22Rv1 (cell line): Measurements from ENCODE around the gene PAFAH1B2.

Source experiments
- H3K27ac ChIP-seq: fragments of 450-650 bp; 2 replicates; pipeline ENCODE4 v1.5.1; 2017
- ZFX ChIP-seq: fragments of 450-650 bp; IDR thresholded peaks from 2 replicates; pipeline ENCODE4 v1.6.1; 2017; ENCODE audit warnings: antibody characterized with exemption, borderline replicate concordance
- TF ChIP-seq, protein P1 (sequence below): fragments of 450-650 bp; IDR thresholded peaks from 2 replicates; pipeline ENCODE4 v1.5.1; 2017; ENCODE audit warnings: mild to moderate bottlenecking

Gene PAFAH1B2, protein sequence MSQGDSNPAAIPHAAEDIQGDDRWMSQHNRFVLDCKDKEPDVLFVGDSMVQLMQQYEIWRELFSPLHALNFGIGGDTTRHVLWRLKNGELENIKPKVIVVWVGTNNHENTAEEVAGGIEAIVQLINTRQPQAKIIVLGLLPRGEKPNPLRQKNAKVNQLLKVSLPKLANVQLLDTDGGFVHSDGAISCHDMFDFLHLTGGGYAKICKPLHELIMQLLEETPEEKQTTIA

DNA sequence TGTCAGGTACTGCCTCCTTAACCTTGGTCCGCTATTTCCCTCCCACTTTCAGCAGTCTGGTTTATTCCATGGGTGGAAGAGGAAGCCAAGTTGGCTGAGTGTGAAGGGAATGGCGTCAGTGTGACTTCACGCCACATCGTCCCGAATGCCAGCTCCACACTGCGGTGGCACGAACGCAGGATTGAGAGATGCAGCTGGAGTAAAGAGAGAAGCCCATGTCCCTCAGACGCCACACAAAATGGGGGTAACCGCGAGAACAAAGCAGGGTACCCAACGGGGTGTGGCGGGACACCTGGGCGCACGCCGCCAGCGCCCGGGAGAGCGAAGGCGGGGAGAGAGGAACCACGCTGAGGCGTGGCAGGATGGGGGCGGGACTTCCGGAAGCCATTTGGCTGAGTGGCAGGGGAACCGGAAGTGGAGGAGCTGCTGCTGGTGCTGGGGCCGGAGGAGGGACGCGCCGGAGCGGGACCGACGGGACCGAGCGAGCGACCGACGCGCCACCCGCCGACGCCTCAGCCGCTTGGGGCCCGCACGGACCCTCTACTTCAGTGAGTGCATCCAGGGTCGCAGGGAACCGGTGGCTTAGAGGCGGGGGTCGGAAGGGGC is at the start of gene PAFAH1B2:
TSS of gene PAFAH1B2 (plus strand) at position 417 of the 606 bp plus-strand sequence. CDS start 8,161 bp downstream, outside the sequence.
- TF ChIP-seq, protein P1, sequence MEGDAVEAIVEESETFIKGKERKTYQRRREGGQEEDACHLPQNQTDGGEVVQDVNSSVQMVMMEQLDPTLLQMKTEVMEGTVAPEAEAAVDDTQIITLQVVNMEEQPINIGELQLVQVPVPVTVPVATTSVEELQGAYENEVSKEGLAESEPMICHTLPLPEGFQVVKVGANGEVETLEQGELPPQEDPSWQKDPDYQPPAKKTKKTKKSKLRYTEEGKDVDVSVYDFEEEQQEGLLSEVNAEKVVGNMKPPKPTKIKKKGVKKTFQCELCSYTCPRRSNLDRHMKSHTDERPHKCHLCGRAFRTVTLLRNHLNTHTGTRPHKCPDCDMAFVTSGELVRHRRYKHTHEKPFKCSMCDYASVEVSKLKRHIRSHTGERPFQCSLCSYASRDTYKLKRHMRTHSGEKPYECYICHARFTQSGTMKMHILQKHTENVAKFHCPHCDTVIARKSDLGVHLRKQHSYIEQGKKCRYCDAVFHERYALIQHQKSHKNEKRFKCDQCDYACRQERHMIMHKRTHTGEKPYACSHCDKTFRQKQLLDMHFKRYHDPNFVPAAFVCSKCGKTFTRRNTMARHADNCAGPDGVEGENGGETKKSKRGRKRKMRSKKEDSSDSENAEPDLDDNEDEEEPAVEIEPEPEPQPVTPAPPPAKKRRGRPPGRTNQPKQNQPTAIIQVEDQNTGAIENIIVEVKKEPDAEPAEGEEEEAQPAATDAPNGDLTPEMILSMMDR: no peak
- no peak for TF ChIP-seq ZFX
- peak within 1 kb of the TSS; percentile 85 for H3K27ac ChIP-seq

DNA sequence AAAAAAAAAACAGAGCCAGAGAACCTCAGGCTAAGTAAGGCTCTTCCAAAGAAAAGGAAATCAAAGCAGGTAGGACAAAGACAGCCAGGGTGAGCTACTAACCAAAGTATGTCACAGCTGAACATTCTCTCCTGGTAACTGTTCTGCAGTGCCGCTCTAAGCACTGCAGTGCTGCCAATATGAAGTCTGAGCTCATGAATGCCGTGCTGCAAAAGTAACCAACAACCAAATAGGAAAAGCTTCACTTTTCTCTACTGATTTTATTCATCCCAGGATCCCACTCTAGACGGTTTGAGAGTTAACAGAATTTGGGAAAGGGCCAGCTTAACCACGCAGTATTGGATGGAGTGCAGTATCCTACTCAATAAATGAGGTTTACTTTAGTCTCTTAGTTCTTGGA is 49.3 kb upstream of the PAFAH1B2 start:
- TF ChIP-seq ZFX: no peak
- TF ChIP-seq, protein P1: no peak
- no peak overlapping the region for H3K27ac ChIP-seq

DNA sequence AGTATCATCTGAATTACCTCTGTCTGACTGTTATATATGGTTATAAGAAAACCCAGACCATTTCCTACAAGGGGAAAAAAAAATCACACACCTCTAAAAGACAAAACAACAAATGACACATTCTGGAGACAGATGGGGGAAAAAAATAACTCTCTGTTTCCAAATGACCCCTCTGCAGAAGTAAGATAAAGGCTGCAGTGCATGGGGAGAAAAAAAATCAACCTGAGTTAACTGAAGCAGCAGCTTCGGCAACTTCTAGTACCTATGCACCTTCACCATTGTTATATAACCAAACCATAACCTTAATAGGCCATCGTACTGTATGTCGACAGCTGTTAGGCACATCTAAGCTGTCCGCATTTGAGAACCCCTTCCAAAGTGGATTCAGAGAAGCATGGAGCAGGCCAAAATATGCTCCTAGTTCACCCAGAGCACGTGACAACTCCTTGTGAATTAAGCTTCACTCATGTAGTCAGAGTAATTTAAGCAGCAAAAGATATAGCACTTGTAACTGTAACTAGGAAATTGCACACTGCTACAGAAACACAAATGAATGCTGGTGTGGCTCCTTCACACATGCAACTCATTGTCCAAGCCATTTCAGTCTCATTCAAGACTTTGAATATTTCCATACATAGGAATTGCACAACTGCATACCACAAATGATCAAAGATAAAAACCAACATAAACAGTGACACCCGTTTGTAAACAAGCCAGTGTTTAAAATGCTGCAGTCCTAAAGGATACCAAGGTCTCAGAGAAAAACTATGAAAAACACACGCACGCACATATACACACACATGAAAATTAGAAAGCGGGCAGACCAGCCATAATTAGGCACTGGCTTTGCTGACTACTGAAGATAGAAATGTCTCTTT is 48.6 kb upstream of the PAFAH1B2 start:
- TF ChIP-seq ZFX: no peak
- TF ChIP-seq, protein P1: no peak
- no peak overlapping the region for H3K27ac ChIP-seq

DNA sequence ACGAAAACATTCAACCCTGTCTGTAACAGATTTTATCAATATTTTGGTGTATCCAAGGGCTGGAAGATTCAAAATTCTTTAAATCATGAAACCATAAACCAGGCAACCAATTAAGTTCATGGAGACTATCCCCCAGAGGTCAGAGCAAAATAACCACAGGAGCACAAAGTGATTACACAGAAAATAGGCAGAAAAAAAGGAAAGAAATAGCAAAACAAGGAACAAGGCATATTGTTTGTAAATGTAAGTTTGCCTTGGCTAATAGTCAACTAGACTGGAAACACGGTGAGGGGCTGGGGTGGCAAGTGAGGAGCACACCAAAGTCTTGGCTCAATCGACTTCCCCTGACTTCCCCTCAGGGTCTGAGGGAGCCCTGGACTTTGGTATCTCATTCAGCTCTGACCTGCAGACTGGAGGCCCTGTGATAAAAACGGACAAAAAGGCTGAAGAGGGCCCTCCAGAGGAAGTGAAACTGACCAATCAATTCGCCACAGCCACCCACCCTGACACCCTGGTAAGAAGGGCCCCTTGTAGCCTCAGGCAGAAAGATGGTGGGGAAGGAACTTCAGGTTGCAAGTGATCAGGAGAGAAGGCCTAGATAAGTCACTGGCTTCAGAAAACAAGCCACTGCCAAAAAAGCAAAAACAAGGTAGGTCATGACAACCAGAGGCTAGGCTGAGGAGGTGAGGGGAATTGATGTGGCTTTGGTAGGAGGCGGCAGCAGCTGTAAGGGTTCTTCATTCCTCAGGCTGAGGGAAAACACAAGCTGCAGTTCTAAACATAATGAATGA is 47.7 kb upstream of the PAFAH1B2 start:
- TF ChIP-seq, protein P1: no peak
- TF ChIP-seq ZFX: no peak
- H3K27ac ChIP-seq: no peak overlapping the region

DNA sequence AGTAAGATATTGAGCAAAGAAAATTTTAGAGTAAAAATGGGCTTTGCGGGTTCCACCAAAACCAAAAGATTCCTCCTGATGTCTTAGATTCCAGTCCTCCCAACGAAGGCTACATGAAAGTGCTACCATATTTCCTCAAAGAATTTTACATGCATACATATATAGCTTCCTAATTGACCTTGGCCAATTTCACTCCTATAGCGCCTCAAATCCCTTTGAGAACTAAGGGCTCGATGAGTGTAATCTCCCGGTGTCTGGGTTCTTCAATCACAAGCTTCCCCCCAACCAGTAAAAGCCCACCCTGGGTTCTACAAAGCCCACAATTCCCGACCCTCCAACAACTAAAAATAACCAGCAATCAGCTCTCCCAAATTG is 47.1 kb upstream of the PAFAH1B2 start:
- no peak overlapping the region for H3K27ac ChIP-seq
- TF ChIP-seq, protein P1: no peak
- no peak for TF ChIP-seq ZFX

DNA sequence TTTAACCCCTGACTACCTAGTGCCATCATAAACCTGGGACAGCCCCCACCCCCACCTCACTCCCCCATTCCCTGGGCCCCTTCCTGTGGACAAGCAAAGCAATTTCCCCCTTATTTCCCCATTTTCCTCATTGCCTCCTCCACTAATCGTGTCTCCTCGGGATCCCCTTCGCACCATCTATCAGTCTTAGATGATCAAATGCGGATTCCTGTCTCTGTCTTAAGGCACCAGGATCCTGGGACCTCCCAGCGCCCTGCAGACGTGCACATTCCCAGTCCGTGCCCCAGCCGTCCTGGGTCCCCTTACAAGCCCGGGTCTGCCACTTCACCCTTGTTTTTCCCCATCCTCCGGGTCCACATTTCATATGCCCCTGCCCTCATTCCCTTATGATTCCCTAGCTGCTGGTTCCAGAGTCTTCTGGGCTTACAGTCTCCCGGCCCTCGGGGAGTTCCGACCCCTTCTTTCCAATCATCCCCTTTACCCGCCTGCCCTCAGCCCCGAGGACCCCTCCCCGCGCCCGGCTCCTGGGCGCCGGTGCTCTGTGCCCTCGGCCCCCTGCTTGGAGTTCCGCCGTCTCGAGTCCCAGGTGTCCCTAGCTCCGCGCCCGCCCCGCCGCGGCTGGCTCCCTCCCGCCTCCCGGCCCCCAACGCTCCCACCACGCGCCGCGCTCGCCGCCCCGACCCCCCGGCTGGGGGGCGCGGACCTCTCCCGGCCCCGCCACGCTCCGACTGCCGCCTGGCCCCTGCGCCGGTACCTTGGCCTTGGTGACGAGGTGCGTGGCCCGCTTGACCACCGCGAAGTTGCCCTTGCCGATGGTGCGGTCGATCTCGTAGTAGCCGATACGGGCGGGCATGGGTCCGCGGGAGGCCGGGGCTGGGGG is 46.5 kb upstream of the PAFAH1B2 start:
- TF ChIP-seq, protein P1: no peak
- peak overlapping the region; percentile 64 for H3K27ac ChIP-seq
